ENCODE results near the gene PPL. TPM values are rescaled to one million over a fixed set of nuclear protein-coding genes. Genes with fewer than 3 reads are reported as not detected.

Gene PPL
- total RNA-seq, 1 experiment from 2014 or later = 49.1 TPM

GRCh38 chr16:4884209-4884608, 52.7 kb downstream of the PPL start:
- DNase-seq (ENCODE audit: unreplicated experiment) = no peak
- no peaks in the 10 kb centered on the region for H3K27me3 Mint-ChIP-seq (ENCODE audit: insufficient read depth, unreplicated experiment)
- H3K4me1 Mint-ChIP-seq (ENCODE audit: insufficient read depth, unreplicated experiment) = peaks cover 25% of the 10 kb centered on the region
- POLR2A ChIA-PET = interaction anchor here (0.5 to 1.2 kb wide), 3 partner anchors 11 to 72 kb away, joined by 4 read pairs; no protein-coding TSS in a partner anchor
- CTCF ChIA-PET = interaction anchor here (0.5 to 1.3 kb wide), 4 partner anchors 13 to 72 kb away, joined by 3 to 10 read pairs (median 5); partner anchors contain the start of gene PPL
- no TSS peak for BruUV-seq (replicated peaks)
- intact Hi-C loops (cut with micrococcal nuclease) = loop anchor here (10.0 kb wide), 1 partner anchor 51 kb away; the partner anchor contains the start of gene PPL
- H3K36me3 Mint-ChIP-seq (ENCODE audit: insufficient read depth, unreplicated experiment) = peaks cover 100% of the 10 kb centered on the region
- H3K9me3 Mint-ChIP-seq (ENCODE audit: unreplicated experiment) = no peaks in the 10 kb centered on the region
- H3K4me3 Mint-ChIP-seq (ENCODE audit: unreplicated experiment) = peak overlapping the region; percentile 19
- no peak overlapping the region for H3K27ac Mint-ChIP-seq (ENCODE audit: low read depth, unreplicated experiment)
- TF ChIP-seq, protein P1, sequence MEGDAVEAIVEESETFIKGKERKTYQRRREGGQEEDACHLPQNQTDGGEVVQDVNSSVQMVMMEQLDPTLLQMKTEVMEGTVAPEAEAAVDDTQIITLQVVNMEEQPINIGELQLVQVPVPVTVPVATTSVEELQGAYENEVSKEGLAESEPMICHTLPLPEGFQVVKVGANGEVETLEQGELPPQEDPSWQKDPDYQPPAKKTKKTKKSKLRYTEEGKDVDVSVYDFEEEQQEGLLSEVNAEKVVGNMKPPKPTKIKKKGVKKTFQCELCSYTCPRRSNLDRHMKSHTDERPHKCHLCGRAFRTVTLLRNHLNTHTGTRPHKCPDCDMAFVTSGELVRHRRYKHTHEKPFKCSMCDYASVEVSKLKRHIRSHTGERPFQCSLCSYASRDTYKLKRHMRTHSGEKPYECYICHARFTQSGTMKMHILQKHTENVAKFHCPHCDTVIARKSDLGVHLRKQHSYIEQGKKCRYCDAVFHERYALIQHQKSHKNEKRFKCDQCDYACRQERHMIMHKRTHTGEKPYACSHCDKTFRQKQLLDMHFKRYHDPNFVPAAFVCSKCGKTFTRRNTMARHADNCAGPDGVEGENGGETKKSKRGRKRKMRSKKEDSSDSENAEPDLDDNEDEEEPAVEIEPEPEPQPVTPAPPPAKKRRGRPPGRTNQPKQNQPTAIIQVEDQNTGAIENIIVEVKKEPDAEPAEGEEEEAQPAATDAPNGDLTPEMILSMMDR (IDR thresholded peaks at IDR 0.05; ENCODE audit: unreplicated experiment) = no peak

GRCh38 chr16:4883501-4883900, 53.4 kb downstream of the PPL start:
- Mint-ChIP-seq H3K9me3 (ENCODE audit: unreplicated experiment) (no peaks in the 10 kb centered on the region), H3K4me3 (ENCODE audit: unreplicated experiment) (no peak overlapping the region), H3K27ac (ENCODE audit: low read depth, unreplicated experiment) (no peak overlapping the region), H3K27me3 (ENCODE audit: insufficient read depth, unreplicated experiment) (no peaks in the 10 kb centered on the region), H3K36me3 (ENCODE audit: insufficient read depth, unreplicated experiment) (peaks cover 99% of the 10 kb centered on the region), H3K4me1 (ENCODE audit: insufficient read depth, unreplicated experiment) (peaks cover 31% of the 10 kb centered on the region)
- ChIA-PET POLR2A (interaction anchor here (0.5 to 0.8 kb wide), 3 partner anchors 12 to 1809 kb away, joined by 4 to 5 read pairs (median 4); no protein-coding TSS in a partner anchor), CTCF (interaction anchor here (0.6 to 1.3 kb wide), 3 partner anchors 48 to 72 kb away, joined by 3 to 6 read pairs (median 4); partner anchors contain the start of gene PPL)
- intact Hi-C loops (cut with micrococcal nuclease) = loop anchor here (2.0 to 10.0 kb wide), 2 partner anchors 37 to 51 kb away; partner anchors contain the start of genes GLYR1, PPL and UBN1
- DNase-seq (ENCODE audit: unreplicated experiment) = no peak
- TF ChIP-seq, protein P1 (IDR thresholded peaks at IDR 0.05; ENCODE audit: unreplicated experiment) = no peak
- BruUV-seq (replicated peaks) = no TSS peak

DNA sequence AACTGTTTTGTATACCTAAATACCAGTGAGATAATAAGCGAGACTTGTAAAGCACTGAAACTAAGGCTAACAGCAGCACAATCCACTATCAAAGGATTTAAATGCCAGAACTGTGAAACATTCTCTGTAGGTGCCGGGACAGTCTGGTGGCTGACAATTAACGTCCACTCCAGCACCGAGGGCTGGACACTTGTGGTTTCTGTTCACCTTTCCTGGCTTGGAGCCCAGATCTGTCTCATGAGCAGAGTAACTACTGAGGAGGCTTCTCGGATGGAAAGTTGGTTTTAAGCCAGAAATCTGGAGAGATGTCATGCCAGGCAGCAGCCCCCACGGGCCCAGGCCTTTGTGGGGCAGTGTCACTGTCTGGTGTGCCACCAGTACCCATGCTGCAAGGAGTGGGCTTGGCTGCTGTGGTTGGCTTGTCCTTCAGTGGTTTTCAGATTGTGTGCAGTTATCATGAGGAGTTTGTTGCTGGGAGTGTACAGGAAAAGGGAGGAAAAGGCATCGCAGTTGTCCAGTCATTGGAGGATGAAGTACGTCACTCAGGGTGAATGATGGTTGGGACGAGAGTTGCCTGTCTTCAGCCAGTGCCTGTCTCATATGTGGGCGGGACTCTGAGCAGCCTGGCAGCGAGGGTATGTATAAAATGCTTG, 54.2 kb downstream of the PPL start:
- Mint-ChIP-seq H3K9me3 (ENCODE audit: unreplicated experiment) (no peaks in the 10 kb centered on the region), H3K27ac (ENCODE audit: low read depth, unreplicated experiment) (no peak overlapping the region), H3K36me3 (ENCODE audit: insufficient read depth, unreplicated experiment) (peaks cover 96% of the 10 kb centered on the region), H3K4me3 (ENCODE audit: unreplicated experiment) (no peak overlapping the region), H3K4me1 (ENCODE audit: insufficient read depth, unreplicated experiment) (peaks cover 31% of the 10 kb centered on the region), H3K27me3 (ENCODE audit: insufficient read depth, unreplicated experiment) (no peaks in the 10 kb centered on the region)
- TF ChIP-seq, protein P1 (IDR thresholded peaks at IDR 0.05; ENCODE audit: unreplicated experiment) = no peak
- BruUV-seq (replicated peaks) = TSS peak; percentile 61
- POLR2A ChIA-PET = interaction anchor here (0.6 to 1.0 kb wide), 2 partner anchors 17 to 1809 kb away, joined by 4 to 5 read pairs; no protein-coding TSS in a partner anchor
- CTCF ChIA-PET = interaction anchor here (0.6 to 1.3 kb wide), 3 partner anchors 49 to 73 kb away, joined by 3 to 6 read pairs (median 4); partner anchors contain the start of gene PPL
- DNase-seq (ENCODE audit: unreplicated experiment) = peak; percentile 94
- intact Hi-C loops (cut with micrococcal nuclease) = loop anchor here (1.0 to 10.0 kb wide), 3 partner anchors 36 to 74 kb away; partner anchors contain the start of genes GLYR1, PPL and UBN1

- Mint-ChIP-seq H3K36me3 (ENCODE audit: insufficient read depth, unreplicated experiment) (peaks cover 96% of the 10 kb centered on the region), H3K27ac (ENCODE audit: low read depth, unreplicated experiment) (no peak overlapping the region), H3K4me3 (ENCODE audit: unreplicated experiment) (no peak overlapping the region), H3K4me1 (ENCODE audit: insufficient read depth, unreplicated experiment) (peaks cover 31% of the 10 kb centered on the region), H3K27me3 (ENCODE audit: insufficient read depth, unreplicated experiment) (no peaks in the 10 kb centered on the region), H3K9me3 (ENCODE audit: unreplicated experiment) (no peaks in the 10 kb centered on the region)
- intact Hi-C loops (cut with micrococcal nuclease) = loop anchor here (1.0 to 10.0 kb wide), 3 partner anchors 35 to 74 kb away; partner anchors contain the start of genes GLYR1, PPL and UBN1
- DNase-seq (ENCODE audit: unreplicated experiment) = peak; percentile 35
- TSS peak; percentile 35 for BruUV-seq (replicated peaks)
- CTCF ChIA-PET = interaction anchor here (1.4 kb wide), 1 partner anchor 72 kb away, joined by 4 read pairs; no protein-coding TSS in a partner anchor
- POLR2A ChIA-PET = interaction anchor here (1.0 kb wide), 1 partner anchor 16 kb away, joined by 4 read pairs; no protein-coding TSS in a partner anchor
- TF ChIP-seq, protein P1 (IDR thresholded peaks at IDR 0.05; ENCODE audit: unreplicated experiment) = no peak
Measured at GRCh38 chr16:4882000-4882632, 54.8 kb downstream of the PPL start.
